Activated CD4-positive, CD25-positive, alpha-beta regulatory T cell treated with anti-CD3 and anti-CD28 coated beads, Interleukin-2, amount 50 U/mL, for 72 hours (primary cell): ENCODE data around the gene SYT5.

Source experiments
- DNase-seq: peaks from one replicate; pipeline ENCODE4 v3.0.0; 2021

The SYT5 gene

DNA sequence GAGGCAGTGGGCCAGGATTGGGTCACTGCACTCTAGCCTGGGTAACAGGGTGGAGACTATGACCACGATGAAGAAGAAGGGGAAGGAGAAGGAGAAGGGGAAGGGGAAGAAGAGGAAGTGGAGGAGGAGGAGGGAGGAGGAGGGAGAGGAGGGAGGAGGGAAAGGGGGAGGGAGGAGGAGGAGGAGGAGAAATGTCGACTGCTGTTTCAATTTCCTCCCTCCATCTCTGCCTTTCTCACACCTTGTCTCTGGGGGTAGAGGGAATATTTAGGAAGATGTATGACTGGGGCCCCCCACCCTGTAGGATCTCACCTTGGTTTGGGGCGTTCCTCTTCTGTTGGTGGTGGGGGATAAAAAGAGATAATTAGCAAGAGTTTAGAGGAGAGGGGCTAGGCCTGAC lies 34.9 kb downstream of the SYT5 start:
- DNase-seq = no peak

DNA sequence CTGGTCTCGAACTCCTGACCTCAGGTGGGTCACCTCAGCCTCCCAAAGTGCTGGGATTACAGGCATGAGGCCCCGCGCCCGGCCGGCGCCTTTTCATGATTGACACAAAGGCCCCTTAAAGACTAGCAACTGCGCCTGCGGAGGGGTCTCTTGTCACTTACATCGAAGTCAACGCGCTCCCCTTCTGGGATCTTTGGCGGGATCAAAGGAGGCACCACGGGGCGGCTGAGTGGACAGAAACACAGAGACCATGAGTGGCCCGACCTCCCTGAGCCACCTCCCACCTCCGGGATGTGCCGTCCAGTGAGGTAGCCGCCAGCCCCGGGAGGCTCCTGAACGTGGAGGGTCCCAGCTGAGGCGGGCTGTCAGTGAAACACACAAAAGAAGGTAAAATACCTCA lies 38.4 kb downstream of the SYT5 start:
- no peak for DNase-seq

DNA sequence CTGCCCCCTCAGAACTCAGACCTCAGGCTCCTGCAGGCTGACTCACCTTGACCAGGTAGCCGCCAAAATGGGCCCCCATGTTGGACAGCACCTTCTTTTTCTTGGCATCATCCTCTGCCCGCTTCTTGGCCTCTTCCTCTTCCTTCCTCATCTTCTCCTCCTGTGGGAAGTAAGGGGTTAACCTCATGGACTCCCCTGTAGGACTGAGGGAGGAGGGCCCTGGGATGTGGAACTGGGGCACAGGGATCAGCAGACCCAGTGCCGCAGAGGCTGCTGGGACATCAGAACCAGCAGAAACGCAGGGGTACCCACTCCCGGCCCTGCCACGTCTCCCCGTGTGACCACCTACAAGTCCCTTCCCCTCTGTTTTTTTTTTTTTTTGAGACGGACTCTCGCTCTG lies 42.2 kb downstream of the SYT5 start:
- no peak for DNase-seq

DNA sequence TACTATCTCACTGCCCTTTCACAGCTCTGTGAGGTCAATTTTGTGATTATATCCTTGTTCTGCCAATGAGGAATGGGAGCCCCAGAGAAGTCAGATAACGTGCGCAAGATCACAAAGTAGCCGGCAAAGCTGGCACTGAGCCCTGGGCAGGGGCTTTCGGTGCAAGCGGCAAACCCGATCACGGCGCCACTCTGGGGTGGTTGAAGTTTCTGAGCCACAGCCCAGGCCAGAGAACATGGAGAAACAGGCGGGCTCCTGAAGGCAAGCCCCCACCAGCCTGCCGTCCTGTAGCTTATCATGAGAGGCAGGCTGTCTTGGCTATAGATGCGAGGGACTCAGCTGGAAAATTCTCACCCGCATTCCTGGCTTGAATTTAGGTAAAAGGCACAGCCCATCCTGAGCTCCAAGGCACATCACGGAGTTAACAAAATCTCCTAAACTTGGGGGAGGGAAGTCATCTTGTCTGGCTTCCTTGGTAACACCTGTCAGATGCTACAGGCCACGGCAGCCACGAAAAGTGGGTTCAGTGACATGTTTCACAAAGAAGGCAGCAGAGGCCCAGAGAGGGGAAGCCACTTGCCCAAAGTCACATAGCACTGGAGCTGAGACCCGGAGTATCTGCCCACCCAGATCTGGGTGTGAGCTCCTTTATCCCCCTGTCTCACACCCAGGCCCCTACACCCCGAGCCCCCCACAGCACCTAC lies 43.5 kb downstream of the SYT5 start:
- no peak for DNase-seq

DNA sequence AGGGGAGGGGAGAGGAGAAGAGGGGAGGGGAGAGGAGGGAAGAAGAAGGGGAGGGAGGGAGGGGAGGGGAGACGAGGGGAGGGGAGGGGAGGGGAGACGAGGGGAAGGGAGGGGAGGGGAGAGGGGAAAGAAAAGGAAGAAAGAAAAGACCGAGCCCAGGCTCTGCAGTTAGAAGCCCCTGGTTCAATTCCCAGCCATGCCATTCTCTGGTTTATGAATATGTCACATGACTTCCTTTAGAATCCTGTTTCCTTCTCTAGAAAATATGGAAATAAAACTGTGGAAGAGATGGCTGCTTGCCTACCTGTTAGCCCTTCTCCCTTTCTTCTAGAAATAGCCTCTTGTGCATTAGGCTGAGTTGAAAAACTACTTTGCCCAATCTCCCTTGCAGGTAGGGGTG lies 45.4 kb downstream of the SYT5 start:
- no peak for DNase-seq

DNA sequence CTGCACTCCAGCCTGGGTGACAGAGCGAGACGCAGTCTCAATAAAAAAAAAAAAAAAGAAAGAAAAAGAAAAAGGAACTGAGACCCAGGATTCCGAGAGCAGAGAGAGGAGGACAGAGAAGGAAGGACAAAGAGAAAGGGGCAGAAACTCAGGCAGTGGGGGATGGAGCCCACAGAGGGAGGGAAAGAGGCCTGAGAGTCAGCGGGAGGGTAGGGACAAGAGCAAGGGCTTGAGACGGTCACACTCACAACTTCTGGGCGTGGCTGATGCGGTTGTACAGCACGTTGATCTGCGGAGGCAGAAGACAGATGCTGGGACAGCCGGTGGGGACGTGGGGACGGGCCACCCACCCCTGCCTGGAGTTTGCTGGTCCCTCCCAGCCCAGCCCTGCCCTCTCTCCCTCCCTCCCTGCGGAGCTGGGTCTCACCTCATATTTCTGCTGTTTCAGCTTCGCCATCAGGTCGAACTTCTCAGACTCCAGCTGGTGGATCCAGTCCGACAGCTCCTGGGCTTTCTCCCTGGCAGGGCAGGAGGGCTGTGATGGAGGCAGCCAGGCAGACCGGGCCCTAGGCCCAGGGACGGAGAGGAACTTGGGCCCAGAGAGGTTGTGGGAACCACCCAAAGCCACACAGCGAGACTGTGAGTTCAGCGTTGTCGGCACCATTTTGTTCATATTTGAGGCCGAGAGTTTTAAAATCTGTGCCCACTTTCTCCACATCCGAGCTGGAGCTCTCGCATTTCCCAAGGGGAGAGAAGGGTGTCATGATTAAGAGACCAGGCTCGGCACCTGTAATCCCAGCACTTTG lies 46.2 kb downstream of the SYT5 start:
- no peak for DNase-seq

DNA sequence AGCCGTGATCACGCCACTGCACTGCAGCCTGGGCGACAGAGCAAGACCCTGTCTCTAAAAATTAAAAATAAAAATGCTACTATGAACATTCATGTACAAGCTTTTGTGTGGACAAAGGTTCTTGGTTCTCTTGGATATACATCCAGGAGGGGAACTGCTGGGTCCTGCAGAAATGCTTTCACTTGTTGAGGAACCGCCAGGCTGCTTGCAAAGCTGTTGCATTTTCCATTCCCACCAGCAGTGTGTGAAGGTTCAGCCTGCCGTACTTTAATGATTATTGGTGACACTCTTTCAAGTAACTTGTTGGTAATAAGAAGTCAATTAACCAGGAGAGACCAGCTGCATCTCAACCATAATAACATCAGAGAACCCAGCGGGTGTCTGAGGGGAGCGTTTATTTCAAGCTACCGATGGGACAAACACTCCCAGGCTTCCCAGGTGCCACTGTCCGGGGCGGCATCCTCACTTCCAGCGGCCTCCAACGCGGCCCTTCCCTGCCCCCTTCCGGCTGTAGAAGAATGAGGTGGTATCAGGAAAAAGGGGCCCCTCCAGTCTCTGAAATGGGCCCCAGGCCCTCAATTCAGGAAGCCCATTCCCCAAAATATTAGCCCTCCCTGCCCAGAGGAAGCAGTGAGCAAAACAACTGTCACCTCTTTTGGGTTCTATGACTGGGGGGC lies 47.5 kb downstream of the SYT5 start:
- no peak for DNase-seq

DNA sequence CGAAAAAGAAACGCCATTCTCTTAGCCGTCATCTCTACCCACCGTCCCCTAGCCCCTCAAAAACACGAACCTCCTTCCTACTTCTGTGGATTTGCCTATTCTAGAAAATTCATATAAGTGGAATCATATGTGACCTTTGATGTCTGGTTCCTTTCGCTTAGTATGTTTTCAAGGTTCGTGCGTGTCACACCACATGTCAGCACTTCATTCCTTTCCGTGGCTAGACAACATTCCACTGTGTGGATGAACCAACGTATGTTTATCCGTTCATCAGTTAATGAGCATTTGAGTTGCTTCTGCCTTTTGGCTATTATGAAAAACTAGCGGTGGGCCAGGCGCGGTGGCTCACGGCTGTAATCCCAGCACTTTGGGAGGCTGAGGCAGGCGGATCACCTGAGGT lies 48.7 kb downstream of the SYT5 start:
- no peak for DNase-seq
